NCI-H2029 treated with DMSO at 0.1 percent for 48 hours (cell line): ENCODE data around the gene BAHCC1.
"Not testable (repeated sequence)": the region's sequence is repeated elsewhere in the genome, so short reads cannot be mapped to it uniquely, and the experiment has no call there.

Source experiments
- DNase-seq: peaks from one replicate; lab custom pipeline; 2025; lab: John Stamatoyannopoulos, UW

Gene BAHCC1

DNA sequence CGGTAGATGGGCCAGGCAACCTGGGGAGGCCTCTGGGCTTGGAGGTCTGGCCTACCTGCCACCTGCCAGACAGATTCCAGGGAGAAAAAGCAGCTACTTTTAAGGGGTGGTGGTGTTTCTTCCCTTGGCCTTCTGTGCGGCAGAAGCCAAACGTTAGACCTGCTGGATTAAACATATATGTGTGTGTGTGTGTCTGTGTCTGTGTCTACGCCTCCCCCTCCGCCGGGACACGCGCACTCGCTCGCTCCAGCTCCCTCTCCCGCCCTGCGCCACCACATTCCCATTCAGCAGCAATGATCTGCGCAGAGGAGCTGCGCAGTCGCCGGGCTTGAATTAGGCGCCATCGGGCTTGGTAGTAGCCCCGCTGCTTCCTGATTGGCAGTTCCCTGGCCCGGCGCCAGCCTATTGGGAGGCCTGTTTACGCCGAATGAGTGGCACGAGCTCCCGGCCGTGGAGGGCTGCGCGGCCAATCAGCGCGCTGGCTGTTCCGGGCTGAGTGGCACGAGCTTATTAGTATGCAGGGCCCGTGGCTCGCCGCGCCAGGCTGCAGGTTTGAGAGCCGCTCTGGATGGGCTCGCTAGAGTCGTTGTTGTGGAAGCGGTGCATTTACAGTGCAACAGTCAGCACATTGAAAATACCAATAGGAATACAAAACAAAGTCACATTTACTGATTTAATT is at the start of gene BAHCC1:
Gene BAHCC1 (plus strand): TSS at position 537 of the 679 bp plus-strand sequence. CDS start 4,283 bp downstream, outside the sequence.
- DNase-seq, result peak; percentile 95

DNA sequence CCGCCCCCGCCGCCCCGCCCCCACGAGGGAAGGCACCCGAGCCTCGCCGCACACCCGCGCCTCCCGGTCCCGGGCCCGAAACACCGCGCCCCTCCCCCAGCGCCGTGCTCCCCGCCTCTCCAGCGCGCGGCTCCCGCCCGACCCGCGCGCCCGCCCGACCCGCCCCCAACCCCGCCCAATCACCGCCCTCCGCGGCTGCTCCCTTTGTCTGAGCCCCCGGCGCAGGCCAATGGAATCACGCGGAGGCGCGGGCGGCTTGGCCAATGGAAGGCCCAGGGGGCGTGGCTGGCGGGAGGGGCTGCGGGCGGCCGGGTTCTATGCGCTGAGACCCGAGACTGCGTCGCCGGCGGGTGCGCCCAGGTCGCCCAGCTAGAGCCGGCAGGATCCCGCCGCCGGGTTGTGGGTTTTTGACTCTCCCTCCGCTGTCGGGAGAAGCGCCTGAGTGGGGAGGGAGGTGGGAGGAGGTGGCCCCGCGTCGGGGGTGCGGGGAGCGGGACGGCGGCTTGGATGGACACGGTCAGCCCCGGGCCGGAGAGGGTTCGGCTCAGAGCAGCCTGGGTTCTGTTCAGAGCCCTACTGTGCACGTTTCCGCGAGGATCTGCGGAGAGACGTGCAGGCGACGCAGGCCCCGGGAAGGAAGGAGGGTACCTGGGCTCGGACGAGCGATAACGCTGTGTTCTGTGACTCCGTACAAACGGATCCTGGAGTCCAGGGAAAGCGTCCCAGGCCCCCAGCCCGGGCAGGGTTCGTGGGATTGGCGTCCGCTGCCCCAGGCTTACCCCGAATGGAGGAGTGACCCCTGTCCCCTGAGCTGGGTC is 49.0 kb upstream of the BAHCC1 start:
- peak; percentile 65 for DNase-seq

DNA sequence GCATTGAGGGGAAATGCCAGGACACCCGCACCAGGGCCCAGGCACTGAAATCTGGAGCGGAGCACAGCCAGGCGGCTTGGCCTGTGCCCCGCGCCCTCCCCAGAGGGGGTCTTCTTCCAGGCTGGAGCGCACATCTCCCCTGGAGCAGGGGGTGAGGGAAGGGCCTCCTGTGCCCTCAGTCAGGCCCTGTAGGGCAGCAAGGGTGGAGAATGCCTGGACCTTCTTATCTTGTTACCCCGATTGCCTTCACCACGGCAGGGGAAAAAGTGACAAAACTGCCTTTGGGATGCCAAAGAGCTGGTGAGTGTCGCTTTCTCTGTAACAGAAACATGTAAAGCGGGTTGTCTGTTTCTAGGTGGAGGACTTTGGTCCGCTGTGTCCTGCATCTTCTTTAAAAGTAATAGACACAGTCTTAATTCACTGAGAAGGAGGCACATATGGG is 48.3 kb upstream of the BAHCC1 start:
- no peak for DNase-seq

DNA sequence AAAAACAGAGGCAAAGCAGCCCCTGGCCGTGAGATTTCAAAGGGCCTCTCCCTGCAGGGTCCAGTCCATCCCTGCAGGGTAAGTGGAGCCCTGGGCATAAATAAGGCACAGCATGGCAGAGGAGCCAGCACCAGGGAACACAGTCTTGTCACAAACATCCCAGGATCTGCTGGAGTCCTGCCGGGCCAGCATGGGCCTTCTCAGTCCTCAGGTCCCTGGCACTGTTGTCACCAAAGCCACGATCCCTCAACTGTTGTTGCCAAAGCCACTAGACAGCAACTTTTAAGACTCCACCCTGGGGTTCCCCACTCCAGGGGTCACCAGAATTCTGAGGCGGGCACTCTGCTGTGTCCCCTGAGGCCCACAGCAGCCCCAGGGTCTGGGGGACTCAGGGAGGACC is 47.8 kb upstream of the BAHCC1 start:
- DNase-seq, result no peak

DNA sequence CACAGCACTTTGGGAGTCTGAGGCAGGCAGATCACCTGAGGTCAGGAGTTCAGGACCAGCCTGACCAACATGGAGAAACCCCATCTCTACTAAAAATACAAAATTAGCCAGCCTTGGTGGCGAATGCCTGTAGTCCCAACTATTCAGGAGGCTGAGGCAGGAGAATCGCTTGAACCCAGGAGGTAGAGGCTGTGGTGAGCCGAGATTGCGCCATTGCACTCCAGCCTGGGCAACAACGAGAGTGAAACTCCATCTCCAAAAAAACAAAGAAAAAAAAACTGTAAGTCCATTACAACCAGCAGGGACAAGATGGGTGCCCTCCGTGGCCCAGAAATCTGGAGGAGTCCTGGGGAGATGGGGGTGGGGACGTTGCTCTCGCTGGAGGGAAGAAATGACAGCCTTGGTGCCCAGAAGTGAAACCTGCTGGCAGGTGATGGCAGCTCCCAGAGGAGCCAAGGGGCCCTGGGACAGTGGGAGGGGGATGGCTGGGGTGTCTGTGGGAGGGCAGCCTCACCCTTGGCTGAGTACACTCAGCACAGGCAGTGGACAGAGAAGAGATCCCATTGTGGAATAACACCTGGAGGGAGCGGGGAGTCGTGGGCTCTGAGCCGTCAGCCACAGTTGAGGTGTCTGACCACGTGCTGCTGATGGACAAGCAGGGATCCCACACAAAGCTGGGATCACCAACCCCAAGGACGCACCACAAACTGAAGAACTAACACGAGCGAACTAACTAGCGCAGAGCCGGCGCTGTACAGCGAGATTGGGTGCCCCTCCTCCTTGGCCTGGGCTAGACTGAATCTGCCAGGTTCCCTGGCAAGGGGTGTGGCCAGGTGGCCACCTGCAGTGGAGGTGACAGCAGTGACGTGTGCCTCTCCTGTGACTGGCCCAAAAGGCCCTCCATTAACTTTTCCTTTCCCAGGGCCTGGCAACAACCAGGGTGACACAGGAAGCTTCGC is 46.9 kb upstream of the BAHCC1 start:
- no peak for DNase-seq

DNA sequence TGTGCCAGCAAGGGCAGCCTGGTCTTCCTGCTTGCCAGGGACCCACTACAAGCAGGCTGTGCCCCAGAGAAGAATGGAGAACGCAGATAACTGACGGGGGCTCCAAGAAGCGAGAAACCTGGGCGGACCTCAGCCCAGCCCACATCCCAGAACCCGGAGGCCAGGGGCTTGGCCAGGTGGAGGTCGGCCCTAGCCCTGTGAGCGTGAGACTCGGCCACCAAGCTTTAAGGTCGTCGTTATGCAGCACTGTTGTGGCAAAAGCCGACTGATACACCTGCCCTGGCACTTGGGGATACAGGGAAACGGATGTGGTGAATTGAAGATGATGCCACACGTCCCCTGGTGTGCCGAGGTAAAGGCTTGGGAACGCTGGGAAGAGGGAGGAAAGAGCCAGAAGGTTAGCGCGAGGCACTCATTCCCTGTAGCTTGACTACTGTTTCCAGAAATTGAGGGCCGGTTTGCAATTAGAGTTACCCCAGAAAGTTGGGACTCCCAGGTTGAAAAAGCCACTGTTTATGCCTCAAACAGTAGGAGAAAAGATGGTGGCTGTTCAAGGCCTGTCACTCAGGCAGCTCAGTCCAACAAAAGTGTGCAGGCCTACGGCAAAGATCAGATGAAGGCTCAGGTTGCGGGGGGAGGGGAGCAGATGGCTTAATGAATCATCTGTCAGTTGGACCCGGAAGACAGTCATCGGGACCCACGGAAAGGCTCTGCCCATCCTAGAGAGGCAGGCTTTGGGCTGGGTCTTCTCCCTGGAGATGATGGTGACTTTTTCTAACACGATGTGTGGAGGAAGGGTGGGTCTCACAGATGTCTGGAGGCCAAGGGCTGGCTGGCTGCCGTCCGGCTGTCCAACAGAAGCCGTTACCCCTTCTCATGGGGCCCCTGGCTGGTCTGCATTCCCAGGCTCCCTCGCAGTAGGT is 45.6 kb upstream of the BAHCC1 start:
- DNase-seq, result no peak

DNA sequence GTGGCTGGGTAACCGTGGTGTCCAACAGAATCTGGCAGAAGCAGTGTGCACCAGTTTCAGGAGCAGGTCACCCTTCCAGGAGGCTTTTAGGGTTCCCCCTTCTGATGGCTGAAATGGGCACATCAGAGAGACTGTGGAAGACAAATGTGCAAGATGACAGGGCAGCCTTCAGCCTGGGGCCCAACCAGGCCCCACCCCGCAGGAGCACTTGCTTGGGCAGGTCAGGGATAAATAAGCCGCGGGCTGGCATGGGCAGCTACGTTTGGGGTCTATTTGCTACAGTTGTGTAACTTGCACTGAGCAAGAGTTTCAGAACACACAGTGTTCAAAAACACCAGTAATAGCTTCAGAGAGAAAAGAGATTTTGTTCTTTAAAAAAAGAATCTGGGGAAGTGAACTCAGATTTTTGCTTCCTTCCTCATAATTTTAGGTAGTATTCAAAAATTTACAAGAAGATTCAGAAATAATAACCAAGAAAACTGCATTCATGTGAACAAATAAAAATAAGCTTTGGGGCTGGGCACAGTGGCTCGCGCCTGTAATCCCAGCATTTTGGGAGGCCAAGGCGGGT is 44.9 kb upstream of the BAHCC1 start:
- no peak for DNase-seq

DNA sequence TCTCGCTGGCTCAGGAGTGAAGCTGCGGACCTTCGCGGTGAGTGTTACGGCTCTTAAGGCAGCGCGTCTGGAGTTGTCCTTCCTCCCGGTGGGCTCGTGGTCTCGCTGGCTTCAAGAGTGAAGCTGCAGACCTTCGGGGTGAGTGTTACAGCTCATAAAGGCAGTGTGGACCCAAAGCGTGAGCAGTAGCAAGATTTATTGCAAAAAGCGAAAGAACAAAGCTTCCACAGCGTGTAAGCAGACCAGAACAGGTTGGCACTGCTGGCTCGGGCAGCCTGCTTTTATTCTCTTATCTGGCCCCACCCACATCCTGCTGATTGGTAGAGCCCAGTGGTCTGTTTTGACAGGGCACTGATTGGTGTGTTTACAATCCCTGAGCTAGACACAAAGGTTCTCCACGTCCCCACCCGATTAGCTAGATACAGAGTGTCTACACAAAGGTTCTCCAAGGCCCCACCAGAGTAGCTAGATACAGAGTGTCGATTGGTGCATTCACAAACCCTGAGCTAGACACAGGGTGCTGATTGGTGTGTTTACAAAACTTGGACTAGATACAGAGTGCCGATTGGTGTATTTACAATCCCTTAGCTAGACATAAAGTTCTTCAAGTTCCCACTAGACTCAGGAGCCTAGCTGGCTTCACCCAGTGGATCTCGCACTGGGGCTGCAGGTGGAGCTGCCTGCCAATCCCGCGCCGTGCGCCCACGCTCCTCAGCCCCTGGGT is 43.8 kb upstream of the BAHCC1 start:
- not testable (repeated sequence) for DNase-seq

DNA sequence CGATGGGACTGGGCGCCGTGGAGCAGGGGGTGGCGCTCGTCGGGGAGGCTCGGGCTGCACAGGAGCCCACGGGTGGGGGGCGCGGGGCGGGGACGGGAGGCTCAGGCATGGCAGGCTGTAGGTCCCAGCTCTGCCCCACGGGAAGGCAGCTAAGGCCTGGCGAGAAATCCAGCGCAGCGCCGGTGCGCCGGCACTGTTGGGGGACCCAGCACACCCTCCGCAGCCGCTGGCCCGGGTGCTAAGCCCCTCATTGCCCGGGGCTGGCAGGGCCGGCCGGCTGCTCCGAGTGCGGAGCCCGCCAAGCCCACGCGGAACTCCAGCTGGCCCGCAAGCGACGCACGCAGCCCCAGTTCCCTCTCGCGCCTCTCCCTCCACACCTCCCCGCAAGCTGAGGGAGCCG is 43.2 kb upstream of the BAHCC1 start:
- DNase-seq, result not testable (repeated sequence)

DNA sequence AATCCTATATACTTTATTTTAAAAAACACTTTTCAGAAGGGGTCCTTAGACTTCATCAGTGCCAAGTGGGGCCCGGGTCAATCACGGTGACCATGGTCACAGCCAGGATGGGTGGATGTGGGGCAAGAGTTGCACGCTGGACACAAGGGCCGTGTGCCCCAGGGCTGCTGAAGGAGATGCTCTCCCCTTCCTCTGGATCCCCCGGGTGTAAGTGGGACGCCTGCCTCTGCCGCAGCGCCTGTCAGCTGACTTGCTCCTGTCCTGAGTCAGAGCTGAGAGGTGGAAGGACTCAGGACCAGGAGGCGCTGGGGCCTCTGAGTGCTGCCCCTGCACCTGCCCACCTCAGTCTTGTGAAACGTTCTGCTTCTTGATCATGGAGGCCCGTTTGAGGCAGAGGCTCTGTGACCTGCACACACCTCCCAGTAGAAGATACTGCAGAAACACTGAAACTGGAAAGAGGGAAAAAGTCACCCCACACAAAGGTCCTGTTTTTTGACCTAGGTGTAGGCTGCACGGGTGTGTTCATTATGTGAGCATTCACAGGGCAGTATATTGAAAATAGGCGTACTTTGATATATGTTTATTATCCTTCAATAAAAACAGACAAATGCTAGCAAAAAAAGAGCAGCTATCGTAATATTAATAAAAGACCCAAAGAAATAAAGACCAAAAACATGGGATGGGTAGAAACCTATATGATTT is 40.9 kb upstream of the BAHCC1 start:
- DNase-seq, result no peak

DNA sequence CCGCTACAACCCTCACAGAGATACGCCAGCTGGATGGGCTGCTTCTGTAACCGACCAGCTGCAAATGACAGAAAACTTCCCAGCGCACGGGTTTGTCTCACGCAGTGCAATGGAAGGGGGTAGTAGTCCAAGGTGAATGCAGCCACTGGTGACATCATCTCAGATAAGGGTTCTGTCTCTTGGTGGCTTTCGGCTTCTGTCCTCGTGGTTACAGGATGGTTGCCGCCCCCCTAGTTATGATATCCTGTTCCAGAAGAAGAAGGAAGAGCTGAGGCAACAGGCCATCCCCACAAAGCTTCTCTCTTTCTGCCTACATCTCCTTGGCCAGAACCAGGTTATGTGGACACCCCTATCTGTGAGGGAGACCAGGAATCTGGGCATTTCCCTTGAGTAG is 40.3 kb upstream of the BAHCC1 start:
- no peak for DNase-seq

DNA sequence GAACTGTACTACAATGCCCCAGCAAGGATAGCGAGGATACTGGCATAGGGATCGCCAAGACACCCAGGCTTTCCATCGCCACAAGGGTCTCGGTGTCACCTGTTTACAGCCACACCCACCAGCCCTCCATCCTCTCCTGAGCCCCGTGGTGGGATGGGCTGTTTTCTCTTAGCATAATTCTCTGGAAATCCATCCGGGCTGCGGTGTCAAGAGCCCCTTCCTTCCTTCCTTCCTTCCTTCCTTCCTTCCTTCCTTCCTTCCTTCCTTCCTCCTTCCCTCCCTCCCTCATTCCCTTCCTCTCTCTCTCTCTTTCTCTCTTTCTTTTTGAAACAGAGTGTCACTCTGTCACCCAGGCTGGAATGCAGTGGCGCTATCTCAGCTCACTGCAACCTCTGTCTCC is 36.0 kb upstream of the BAHCC1 start:
- DNase-seq, result no peak

DNA sequence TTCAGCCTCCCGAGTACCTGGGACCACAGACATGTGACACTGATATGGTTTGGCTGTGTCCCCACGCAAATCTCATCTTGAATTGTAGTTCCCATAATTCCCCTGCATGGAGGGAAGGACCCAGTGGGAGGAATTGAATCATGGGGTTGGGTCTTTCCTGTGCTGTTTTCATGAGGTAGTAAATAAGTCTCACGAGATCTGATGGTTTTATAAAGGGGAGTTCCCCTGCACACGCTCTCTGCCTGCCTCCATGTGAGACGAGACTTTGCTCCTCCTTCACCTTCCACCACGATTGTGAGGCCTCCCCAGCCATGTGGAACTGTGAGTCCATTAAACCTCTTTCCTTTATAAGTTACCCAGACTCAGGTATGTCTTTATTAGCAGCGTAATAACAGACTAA is 33.3 kb upstream of the BAHCC1 start:
- not testable (repeated sequence) for DNase-seq

DNA sequence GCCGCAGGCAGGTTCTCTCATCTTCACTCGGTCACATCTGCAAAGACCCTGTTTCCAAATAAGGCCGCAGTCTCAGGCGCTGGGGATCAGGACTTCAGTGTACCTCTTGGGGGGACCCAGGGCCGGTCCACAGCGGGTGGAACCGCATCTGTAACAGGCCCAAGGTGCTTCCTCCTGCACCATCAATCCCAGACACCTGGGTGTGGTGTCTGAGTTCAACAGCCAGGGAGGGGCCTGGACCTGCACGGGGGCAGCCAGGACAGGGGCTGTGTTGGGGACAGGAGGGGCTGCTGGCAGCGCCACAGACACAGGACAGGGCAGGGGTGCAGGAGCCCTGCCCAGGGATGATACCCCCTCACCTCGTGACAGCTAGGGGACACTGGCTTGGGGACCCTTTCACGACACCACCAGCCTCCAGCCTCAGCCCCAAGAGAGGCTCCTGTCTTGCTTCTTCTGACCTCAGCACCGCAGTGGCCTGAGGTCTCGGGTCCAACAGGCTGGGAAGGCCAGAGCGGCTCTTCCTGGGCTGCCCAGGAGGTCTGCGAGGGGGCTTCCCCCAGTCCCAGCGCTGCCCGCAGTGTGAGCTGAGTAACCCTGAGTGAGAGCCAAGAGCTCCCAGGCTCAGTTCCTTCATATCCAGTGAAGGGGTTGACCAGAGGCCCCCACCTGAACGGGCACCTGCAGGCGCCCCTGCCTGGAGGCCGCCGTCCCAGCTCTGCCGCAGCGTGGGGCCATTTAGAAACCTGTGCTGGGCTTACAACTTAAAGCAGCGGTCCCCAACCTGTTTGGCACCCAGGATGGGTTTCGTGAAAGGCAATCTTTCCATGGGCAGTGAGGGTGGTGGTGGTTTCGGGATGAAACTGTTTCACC is 30.7 kb upstream of the BAHCC1 start:
- DNase-seq, result no peak

DNA sequence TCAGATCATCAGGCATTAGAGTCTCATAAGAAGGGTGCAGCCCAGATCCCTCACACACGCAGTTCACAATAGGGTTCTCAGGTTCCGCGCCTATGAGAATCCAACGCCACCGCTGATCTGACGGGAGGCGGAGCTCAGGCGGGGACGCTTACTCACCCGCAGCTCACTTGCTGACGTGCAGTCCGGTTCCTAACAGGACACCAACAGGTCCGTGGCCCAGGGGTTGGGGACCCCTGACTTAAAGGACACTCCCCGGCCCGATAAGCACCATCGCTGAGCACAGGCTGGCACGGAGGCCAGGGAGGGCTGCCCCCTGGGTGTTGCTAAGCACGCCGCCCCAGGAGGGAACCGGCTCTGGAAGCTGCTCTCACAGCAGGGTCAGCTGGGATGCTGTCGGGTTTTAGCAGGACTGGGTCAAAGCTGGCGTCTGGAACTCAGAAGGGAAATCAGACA is 30.1 kb upstream of the BAHCC1 start:
- DNase-seq, result peak; percentile 17

DNA sequence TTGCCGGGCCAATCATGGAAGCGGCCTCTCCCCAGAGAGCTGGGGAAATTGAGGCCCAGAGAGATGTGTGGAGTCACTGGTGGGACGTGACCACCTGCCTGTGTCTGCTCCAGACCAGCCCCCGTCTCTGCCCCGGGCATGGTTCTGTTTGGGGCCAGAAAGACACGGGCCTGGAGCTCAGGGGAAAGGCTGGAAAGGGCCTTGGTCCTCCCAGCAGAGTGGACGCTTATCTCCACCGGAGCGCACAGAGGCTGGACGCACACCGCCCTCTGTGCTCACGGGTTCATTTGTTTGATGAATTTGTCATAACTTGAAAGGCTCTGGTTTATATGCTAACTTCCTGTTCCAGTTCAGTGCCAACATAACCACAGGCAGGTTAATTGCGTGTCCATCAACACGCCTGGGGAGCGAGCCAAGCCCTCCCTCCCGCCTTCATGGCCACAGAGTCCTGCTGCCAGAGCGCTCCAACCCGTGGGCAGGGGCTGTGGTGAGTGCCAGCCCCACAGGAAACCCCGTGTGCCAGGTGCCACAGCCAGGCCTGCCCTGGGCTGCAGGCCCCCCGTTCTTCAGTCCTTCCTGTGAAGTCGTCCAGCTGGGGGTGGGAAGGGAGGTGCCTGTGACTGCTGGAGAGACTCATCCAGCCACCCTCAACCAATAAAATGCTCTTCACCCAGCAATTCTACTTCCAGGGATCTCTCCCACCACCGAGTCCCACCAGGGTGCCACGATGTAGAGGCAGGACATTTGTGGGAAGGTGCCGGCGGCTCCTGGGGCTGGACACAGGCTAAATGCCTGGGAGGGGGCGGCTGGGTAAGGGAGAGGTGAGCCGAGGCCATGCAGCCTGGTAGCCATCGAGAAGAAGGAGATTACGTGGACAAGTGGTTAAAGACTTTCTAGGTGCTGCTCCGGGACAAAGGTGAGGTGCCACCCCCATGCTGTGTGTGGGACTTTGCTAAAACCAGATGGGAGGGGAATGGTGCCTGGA is 29.4 kb upstream of the BAHCC1 start:
- peak; percentile 36 for DNase-seq

DNA sequence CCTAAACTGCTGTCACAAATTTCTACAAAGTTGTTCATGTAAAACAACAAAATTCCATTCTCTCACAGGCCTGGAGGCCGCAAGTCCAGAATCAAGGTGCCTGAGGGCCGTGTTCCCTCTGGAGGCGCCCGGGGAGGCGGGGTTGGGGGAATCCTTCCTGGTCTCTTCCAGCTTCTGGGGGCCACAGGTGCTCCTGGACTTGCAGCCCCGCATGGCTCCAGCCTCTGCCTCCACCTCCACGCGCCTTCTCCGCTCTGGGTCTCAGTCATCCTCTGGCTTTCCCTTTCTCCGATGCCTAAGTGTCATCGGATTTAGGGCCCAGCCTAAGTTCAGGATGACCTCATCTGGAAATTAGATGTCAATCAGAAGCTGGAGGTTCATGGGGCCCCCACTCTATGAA is 28.6 kb upstream of the BAHCC1 start:
- no peak for DNase-seq
